ENCODE results near the gene GALNTL6.

DNA sequence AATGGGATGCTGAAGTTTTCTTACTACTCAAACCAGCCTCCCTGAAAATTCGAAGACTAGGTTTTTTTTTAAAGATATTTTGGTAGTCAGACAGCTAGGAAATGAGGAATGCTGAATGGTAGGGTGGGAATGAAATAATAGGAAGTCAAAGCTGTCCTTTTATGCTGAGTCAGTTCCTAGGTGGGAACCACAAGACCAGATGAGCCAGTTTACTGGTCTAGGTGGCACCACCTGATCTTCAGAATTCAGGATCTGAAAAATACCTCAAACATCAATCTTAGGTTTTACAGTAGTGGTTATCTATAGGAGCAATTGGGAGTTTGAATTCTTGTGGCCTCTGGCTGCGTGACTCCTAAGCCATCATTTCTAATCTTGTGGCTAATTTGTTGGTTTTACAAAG, 1172.3 kb downstream of the GALNTL6 start:
- TF ChIP-seq, protein P1, sequence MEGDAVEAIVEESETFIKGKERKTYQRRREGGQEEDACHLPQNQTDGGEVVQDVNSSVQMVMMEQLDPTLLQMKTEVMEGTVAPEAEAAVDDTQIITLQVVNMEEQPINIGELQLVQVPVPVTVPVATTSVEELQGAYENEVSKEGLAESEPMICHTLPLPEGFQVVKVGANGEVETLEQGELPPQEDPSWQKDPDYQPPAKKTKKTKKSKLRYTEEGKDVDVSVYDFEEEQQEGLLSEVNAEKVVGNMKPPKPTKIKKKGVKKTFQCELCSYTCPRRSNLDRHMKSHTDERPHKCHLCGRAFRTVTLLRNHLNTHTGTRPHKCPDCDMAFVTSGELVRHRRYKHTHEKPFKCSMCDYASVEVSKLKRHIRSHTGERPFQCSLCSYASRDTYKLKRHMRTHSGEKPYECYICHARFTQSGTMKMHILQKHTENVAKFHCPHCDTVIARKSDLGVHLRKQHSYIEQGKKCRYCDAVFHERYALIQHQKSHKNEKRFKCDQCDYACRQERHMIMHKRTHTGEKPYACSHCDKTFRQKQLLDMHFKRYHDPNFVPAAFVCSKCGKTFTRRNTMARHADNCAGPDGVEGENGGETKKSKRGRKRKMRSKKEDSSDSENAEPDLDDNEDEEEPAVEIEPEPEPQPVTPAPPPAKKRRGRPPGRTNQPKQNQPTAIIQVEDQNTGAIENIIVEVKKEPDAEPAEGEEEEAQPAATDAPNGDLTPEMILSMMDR (IDR thresholded peaks at IDR 0.05; ENCODE audit: insufficient read depth, low read length, poor library complexity, severe bottlenecking), result no peak
- no peak for TF ChIP-seq EZH2phosphoT487 (conservative IDR thresholded peaks at IDR 0.05; ENCODE audit: low read length)
